GM19324 (cell line): ENCODE results near the gene EMX1.

ENCODE experiments used
- ATAC-seq: cut with Tn5 transposase; IDR thresholded peaks from one replicate; pipeline ENCODE4 v1.9.1; 2021; ENCODE audit warnings: mild to moderate bottlenecking, moderate library complexity; ENCODE audit not compliant: unreplicated experiment, low FRiP score

The EMX1 gene

GRCh38 chr2:72942293-72942692, 25.0 kb downstream of the EMX1 start:
- ATAC-seq: no peak

GRCh38 chr2:72942881-72943418, 25.6 kb downstream of the EMX1 start:
- no peak for ATAC-seq

- ATAC-seq: no peak
Observed at GRCh38 chr2:72943540-72944395, 26.4 kb downstream of the EMX1 start.

- no peak for ATAC-seq
Observed at GRCh38 chr2:72944804-72945449, 27.6 kb downstream of the EMX1 start.

GRCh38 chr2:72945450-72946019, 28.2 kb downstream of the EMX1 start:
- ATAC-seq: no peak

- ATAC-seq: no peak
Observed at GRCh38 chr2:72946466-72946865, 29.1 kb downstream of the EMX1 start.

GRCh38 chr2:72947952-72948830, 30.9 kb downstream of the EMX1 start:
- ATAC-seq: no peak

- ATAC-seq: no peak
Observed at GRCh38 chr2:72949045-72949444, 31.7 kb downstream of the EMX1 start.

GRCh38 chr2:72949642-72950041, 32.3 kb downstream of the EMX1 start:
- no peak for ATAC-seq

GRCh38 chr2:72950558-72951255, 33.4 kb downstream of the EMX1 start:
- ATAC-seq: no peak

GRCh38 chr2:72951303-72952095, 34.2 kb downstream of the EMX1 start:
- no peak for ATAC-seq

GRCh38 chr2:72952110-72952823, 34.9 kb downstream of the EMX1 start:
- ATAC-seq: no peak

- ATAC-seq: no peak
Observed at GRCh38 chr2:72952961-72953360, 35.6 kb downstream of the EMX1 start.

- no peak for ATAC-seq
Observed at GRCh38 chr2:72953528-72953927, 36.2 kb downstream of the EMX1 start.

- no peak for ATAC-seq
Observed at GRCh38 chr2:72953976-72954375, 36.7 kb downstream of the EMX1 start.

GRCh38 chr2:72954376-72955227, 37.3 kb downstream of the EMX1 start:
- ATAC-seq: no peak

- ATAC-seq: no peak
Observed at GRCh38 chr2:72955228-72956049, 38.1 kb downstream of the EMX1 start.
